Measurements from ENCODE around the gene MAP3K2.

Gene MAP3K2

GRCh38 chr2:127405255-127405610 is 17.5 kb upstream of the MAP3K2 start:
- DNase-seq = no peak

- peak; percentile 66 to 71 for DNase-seq
These were observed 16.9 kb upstream of the MAP3K2 start for GRCh38 chr2:127404466-127405254.

GRCh38 chr2:127403460-127403859 is 15.7 kb upstream of the MAP3K2 start:
- DNase-seq = no peak

GRCh38 chr2:127401757-127402695 is 14.3 kb upstream of the MAP3K2 start:
- no peak for DNase-seq

GRCh38 chr2:127400897-127401756 is 13.4 kb upstream of the MAP3K2 start:
- no peak for DNase-seq

- no peak for DNase-seq
These were observed 12.7 kb upstream of the MAP3K2 start for GRCh38 chr2:127400533-127400896.

- DNase-seq = peak; percentile 80 to 83
These were observed 10.4 kb upstream of the MAP3K2 start for GRCh38 chr2:127398239-127398590.

- DNase-seq = no peak
These were observed 9.9 kb upstream of the MAP3K2 start for GRCh38 chr2:127397568-127398238.

- no peak for DNase-seq
These were observed 6.7 kb upstream of the MAP3K2 start for GRCh38 chr2:127394492-127394891.

GRCh38 chr2:127392828-127393578 is 5.2 kb upstream of the MAP3K2 start:
- DNase-seq = no peak

- peak in 1 of 2 donors; percentile 35 for DNase-seq
These were observed 4.5 kb upstream of the MAP3K2 start for GRCh38 chr2:127392133-127392827.

- peak; percentile 44 to 69 for DNase-seq
These were observed 2.1 kb upstream of the MAP3K2 start for GRCh38 chr2:127389778-127390435.

GRCh38 chr2:127388423-127389164 is 819 bp upstream of the MAP3K2 start:
- peak in 1 of 2 donors; percentile 41 for DNase-seq

- peak; percentile 89 to 93 for DNase-seq
These were observed 766 bp downstream of the MAP3K2 start for GRCh38 chr2:127386764-127387654.

GRCh38 chr2:127386246-127386645 is 1.5 kb downstream of the MAP3K2 start:
- DNase-seq = peak; percentile 72 to 86

GRCh38 chr2:127384529-127384928 is 3.2 kb downstream of the MAP3K2 start:
- no peak for DNase-seq

- DNase-seq = no peak
These were observed 4.9 kb downstream of the MAP3K2 start for GRCh38 chr2:127382831-127383230.

GRCh38 chr2:127381762-127382161 is 6.0 kb downstream of the MAP3K2 start:
- no peak for DNase-seq

All from inflammatory macrophage (primary cell).